SHP77 (cell line): ENCODE results near the gene MRGPRF.

Source experiments
- DNase-seq, 2 experiments: peaks; one replicate each; lab custom pipeline; 2025; lab: John Stamatoyannopoulos, UW

MRGPRF gene, protein sequence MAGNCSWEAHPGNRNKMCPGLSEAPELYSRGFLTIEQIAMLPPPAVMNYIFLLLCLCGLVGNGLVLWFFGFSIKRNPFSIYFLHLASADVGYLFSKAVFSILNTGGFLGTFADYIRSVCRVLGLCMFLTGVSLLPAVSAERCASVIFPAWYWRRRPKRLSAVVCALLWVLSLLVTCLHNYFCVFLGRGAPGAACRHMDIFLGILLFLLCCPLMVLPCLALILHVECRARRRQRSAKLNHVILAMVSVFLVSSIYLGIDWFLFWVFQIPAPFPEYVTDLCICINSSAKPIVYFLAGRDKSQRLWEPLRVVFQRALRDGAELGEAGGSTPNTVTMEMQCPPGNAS

GRCh38 chr11:69013009-69013951 lies at the start of gene MRGPRF:
Gene MRGPRF, minus strand, starts transcription at chr11:69013246. Its CDS starts 3,345 bp downstream, at chr11:69009901.
- no peak for DNase-seq

GRCh38 chr11:69062169-69062855 lies 49.3 kb upstream of the MRGPRF start:
- DNase-seq: no peak

GRCh38 chr11:69061713-69062053 lies 48.6 kb upstream of the MRGPRF start:
- no peak for DNase-seq

DNA sequence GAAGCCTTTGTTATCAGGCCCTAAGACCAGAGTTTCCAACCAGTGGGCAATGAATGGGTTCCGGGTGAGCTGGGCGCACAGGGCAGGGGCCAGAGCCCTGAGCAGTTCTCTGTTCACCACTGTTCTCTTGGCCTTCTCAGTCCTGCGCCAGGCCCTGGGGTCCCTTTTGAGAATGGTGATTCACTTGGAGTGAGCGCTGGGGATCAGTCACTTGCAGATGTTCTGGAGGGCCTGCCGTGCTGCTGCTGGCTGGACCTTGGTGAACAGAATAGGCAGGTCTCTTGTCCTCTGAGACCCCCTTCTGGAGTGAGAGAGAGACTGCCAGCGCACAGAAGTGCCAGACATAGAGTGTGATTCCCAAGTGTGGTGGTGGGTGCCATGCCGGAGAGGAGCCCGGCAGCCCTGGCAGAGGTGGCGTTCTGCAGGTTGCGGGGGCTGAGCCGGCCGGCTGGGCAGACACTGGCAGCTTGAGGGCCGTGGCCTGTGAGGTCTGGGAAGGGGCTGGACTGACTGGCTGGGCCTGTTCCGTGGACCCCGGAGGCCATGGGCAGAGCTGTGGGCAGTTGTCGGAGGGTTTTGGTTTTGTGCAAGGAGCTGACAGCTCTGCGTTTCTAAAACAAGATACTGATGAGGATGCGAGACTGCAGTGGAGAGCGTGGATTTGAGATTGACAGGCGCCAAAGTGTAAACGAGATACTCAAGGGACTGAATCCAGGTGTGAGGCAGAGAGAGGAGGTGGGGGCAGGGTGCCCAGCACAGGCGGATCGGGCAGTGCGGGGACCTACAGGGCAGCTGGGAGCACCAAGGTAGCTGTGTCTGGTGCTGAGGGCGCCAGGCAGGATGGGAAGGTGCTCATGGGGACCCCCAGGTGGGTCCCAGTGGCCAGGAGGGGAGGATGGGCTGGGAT lies 48.0 kb upstream of the MRGPRF start:
- DNase-seq: no peak

GRCh38 chr11:69059985-69060384 lies 46.9 kb upstream of the MRGPRF start:
- no peak for DNase-seq

DNA sequence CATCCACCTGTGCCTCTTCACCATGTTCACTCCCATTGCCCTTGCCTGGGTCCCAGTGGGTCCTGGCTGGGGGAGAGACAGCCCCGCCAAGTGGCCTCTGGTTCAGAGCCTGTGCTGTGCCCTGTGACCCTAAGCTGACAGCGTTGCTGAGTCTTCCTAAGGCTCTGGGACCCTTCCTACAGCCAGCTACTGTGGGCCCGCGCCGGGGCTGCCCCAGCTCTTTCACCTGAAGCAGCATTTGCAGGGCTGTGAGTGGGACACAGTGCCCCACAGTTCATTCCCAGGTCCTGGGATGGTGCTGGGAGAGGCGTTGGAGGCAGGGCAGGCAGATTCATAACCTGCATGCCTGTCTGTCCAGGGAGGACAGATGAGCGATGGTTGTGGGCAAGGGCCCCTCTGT lies 46.4 kb upstream of the MRGPRF start:
- DNase-seq: no peak

DNA sequence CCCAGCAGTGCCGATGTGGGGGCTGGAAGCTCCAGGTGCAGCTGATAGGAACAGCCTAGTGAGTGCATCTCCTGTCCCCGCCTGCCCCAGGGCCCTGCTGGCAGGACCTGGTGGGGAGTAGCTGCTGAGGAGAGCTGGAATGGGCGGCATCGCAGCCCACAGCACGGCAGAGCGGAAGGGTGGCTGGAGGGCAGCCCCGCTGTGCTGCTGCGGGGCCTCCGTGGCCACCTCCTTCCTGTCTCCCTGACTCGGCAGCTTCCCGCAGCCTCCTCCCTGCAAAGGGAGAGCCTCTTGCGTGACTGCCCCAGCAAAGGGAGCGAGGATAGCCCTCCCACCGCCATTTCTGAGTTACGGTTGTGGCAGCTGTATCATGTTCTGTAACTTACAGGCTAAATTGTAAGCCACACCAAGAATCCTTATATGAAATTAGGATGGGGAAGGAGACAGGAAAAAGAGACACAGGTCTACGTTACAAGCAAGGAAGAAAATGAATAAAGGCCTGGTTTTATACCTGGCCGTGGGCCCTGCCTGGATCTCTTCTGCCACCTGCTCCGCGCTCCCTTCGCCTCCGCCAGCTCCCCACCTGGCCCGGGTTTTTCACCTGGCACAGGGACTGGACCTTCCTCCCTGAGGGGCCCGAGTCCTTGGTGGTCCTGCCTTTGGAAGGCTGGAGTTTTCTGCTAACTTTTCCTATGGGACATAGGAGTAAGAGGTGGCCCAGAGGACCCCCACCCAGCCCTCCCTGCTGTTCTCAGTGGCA lies 45.6 kb upstream of the MRGPRF start:
- DNase-seq: no peak

GRCh38 chr11:69057801-69058200 lies 44.8 kb upstream of the MRGPRF start:
- no peak for DNase-seq

DNA sequence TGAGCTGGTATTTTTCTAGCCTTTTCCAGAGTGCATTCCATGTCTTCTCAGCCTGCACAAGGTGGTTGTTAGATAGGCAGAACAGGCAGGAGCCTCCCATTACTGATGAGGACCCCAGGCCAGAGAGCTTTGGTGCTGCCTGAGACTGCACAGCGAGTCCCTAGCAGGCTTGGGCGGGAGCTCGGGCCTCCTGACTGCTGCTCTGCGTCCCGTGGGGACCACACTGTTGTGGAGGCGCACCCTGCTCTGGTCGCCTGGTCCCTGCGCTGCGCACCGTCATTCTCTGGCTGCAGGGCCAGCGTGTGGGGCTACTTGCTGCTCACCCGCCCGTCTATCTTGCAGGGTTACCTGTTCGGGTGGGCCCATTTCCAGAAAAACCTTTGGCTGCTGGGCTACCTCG lies 44.2 kb upstream of the MRGPRF start:
- DNase-seq: no peak

- DNase-seq: no peak
Measured at GRCh38 chr11:69055598-69056516, 42.8 kb upstream of the MRGPRF start.

DNA sequence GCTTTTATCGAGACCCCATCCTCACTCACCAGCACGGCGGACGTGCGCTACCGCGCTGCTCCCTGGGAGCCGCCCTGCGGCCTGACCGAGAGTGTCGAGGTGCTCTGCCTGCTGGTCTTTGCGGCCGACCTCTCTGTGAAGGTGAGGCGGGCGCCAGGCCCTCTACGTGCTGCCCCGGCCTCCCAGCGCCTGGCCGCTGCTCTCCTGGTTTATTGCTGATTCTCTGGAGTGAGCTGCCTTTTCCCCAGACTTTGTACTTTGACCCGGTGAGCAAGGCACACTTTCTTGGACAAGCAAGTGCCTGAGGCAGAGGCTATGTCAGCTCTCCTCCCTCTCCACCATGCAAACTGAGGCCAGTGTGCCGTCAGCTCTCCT lies 42.2 kb upstream of the MRGPRF start:
- DNase-seq: no peak

- no peak for DNase-seq
Measured at GRCh38 chr11:69054397-69055211, 41.6 kb upstream of the MRGPRF start.

DNA sequence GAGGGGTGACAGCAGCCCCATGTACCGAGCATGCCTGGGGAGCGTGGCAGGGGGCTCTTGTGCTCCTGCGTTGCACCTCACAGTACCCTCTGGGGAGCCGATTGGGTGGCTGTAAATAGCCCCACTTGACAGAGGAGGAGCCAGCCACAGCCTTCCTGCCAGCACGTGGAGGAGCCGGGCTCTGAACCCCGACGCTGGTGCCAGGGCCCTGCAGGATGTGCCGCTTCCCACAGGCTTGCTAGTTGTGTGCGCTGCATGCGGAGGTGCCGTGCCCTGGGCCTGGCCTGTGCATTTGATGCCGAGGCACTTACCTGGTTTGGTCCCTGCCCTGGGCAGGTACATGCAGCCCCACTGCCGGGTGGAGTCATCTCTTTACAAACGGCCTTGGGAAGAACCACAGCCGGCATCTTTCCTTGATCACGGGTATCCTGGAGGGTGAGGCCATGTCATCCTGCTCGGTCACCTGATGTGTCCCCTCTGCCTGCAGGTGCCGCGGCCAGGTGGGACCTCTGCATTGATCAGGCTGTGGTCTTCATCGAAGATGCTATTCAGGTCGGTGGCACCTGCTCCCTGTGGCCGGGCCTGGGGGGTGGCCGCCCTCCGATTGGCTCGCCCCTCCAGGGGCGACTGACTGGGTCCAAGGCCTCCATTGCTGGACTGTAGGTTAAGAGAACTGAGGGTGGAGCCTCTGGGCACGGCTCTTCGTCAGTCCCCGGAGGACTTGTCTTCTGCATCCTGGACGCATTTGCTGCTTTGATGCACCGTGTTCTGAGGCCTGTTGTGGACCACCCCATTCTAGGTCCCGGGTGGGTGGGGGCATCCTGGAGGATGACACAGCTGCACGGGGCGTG lies 40.7 kb upstream of the MRGPRF start:
- DNase-seq: no peak

DNA sequence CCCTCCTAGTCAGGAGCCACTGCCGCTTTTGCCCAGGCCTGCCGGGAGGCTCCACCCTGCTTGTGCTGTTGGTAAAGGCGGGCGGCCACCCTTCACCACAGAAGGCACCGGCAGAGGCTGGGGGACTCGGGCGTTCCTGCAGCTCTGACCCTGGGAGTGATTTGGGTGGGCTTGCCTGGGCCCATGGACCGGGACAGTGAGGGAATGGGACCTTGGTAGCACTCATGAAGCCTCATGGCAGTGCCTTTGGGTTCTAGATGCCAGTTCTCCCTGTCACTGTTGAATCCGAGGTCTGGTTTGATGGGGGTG lies 40.1 kb upstream of the MRGPRF start:
- no peak for DNase-seq

DNA sequence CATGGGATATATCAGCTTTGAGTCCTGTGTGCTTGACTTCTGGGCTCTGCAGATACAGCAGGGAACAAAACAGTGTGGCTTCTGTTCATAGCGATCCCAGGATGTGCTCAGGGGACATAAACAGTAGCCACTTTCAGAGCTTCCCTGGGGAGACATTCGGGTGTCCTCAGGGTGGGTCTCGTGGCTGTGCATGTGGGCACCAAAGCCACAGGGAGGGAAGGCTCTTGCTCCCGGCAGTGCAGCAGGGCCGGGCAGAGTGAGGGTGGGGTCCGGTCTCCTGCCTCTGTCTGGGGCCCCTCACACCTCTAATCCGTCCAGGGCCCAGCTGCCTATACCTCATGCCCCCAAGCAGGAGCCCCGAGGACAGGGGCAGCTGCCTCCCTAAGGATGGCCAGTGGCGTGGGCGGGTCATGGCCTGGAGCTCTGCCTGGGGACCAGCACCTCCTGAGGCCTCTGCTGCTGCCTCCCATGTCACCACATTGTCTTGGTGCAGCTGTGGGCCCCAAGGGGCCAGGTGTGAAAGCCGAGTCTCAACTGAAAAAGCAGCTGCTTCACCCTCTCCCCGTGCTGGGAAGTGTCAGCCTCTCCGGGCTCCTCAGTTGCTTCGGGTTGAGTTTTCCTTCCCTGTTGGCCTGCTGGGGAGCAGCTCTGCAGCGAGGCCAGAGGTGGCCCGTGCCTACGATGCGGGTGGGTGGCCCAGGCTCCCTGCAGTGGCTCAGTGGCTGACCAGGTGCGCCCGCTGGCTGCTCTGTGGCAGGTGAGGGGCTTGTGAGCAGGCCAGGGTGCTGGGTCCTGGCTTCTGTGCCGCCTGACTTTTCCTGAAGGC lies 39.5 kb upstream of the MRGPRF start:
- DNase-seq: no peak

GRCh38 chr11:69051381-69052342 lies 38.6 kb upstream of the MRGPRF start:
- DNase-seq: no peak
